HG03558 (cell line): Measurements from ENCODE around the gene ZNF804A.
"Not testable (repeated sequence)": the region's sequence is repeated elsewhere in the genome, so short reads cannot be mapped to it uniquely, and the experiment has no call there.

Experiments used
- ATAC-seq: cut with Tn5 transposase; IDR thresholded peaks from one replicate; pipeline ENCODE4 v1.9.1; 2021; ENCODE audit warnings: moderate number of reproducible peaks; ENCODE audit not compliant: unreplicated experiment; ENCODE audit errors: extremely low read depth

Gene ZNF804A

GRCh38 chr2:184793176-184793575, 194.8 kb downstream of the ZNF804A start:
- ATAC-seq, result no peak

DNA sequence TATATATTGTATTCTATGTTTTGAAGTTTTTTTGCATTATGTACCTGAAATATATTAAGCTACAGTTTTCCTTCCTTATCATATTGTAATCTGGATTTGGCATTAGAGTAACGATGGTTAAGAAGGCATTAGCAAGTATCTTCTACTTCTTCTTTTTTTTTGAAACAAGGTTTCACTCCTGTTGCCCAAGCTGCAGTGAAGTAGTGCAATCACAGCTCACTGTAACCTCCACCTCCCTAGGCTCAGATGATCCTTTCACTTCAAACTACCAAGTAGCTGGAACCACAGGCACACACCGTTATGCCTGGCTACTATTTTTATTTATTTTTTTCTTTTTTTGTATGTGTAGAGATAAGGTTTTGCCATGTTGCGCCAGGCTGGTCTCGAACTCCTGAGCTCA, 201.1 kb downstream of the ZNF804A start:
- ATAC-seq, result no peak

- ATAC-seq, result no peak
Observed at GRCh38 chr2:184814421-184814820, 216.1 kb downstream of the ZNF804A start.

- ATAC-seq, result no peak
Observed at GRCh38 chr2:184815824-184816223, 217.5 kb downstream of the ZNF804A start.

DNA sequence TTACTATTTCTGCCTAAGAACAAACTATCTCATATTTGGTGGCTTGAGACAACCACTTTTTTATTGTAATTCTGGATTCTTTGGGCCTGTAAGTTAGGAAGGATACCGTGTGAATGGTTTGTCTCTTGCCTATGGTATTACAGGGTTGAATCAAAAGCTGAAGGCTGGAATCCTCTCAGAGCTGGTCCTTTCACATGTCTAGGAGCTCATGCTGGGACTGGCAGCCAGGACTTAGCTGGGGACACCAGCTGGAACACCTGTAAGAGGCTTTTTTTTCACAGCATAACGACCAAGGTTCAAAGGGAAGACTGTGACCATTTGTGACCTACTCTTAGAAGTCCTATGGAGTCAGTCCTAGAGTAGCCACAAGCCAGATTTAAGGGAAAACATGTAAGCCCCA, 226.3 kb downstream of the ZNF804A start:
- no peak for ATAC-seq

- ATAC-seq, result no peak
Observed at GRCh38 chr2:184830531-184830930, 232.2 kb downstream of the ZNF804A start.

DNA sequence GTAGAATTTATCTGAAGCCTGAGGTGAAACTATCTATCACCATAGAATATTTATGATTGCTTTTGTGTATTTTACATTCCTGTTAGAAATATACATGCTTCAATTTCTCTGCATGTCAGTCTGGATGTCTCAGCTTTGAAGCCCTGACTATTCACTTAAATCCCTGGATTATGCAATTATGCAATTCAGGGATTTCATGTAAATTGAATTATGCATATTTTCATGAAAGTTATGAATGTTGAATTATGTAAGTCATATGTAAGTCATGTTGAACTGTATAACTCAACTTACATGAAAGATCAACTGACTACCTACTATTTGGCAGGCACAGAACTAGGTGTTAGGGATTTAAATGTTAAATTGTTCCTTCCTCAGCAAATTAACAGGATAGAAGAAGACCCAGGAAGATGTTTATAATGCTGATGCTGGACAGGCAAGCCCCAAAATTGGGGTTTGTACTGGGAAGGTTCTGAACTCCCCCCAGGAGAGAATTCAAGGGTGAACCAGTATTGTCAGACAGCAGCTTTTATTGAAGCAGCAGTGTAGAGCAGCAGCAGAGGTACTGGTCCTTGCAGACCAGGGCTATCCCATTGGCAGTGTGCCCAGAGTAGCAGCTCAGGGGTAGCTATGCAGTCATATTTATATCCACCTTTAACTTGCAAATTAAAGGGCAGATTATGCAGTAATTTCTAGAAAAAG, 236.5 kb downstream of the ZNF804A start:
- ATAC-seq, result no peak

DNA sequence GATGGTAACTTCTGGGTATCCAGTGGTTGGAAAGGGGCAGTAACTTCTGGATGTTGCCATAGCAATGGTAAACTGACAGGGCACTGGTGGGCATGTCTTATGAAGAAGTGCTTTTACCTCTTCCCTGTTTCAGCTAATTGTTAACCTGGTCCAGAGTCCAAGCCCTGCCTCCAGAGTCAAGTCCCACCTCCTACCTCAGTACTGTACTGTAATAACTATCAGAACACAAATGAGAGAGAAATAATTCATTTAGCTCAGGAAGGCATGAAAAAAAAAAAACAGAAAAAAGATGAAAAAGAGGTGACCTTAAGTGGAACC, 237.0 kb downstream of the ZNF804A start:
- ATAC-seq, result no peak

GRCh38 chr2:184847331-184847730, 249.0 kb downstream of the ZNF804A start:
- no peak for ATAC-seq

GRCh38 chr2:184849516-184849915, 251.2 kb downstream of the ZNF804A start:
- no peak for ATAC-seq

GRCh38 chr2:184851576-184851975, 253.2 kb downstream of the ZNF804A start:
- ATAC-seq, result no peak

- ATAC-seq, result no peak
Observed at GRCh38 chr2:184859187-184859586, 260.9 kb downstream of the ZNF804A start.

GRCh38 chr2:184860744-184861143, 262.4 kb downstream of the ZNF804A start:
- ATAC-seq, result no peak

DNA sequence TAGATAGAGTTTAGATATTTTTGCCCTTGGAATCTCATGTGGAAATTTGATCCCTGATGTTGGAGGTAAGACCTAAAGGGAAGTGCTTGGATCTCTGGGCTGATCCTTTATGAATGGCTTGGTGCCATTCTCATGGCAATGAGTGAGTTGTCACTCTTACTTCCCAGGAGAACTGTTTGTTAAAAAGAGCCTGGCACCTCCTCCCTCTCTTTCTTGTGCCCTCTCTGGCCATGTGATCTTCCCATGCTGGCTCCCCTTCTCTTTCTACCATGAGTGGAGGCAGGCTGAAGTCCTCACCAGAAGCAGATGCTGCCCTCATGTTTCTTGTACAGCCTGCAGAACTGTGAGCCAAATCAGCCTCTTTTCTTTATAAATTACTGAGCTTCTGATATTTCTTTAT, 276.9 kb downstream of the ZNF804A start:
- no peak for ATAC-seq

GRCh38 chr2:184875911-184876310, 277.6 kb downstream of the ZNF804A start:
- ATAC-seq, result no peak

- no peak for ATAC-seq
Observed at GRCh38 chr2:184877909-184878308, 279.6 kb downstream of the ZNF804A start.

- no peak for ATAC-seq
Observed at GRCh38 chr2:184879671-184880070, 281.3 kb downstream of the ZNF804A start.

- not testable (repeated sequence) for ATAC-seq
Observed at GRCh38 chr2:184886585-184886984, 288.3 kb downstream of the ZNF804A start.

DNA sequence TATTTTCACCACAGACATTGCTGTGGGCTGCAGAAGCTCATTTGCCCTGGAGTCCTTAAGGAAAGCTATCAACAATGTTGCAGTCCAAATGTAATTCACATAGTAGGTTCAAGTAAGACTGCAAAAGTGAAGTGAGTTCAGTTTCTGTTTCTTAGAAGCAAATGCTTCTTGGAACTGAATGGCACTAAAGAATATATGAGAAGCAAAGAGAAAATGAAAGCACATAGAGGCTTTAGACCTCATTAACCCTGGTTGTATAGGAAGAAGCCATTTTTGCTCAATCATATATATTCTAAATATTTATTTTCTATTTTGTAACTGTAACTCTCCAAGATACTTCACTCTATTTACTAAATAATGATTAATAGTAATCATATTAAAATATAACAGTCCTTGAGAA, 292.0 kb downstream of the ZNF804A start:
- ATAC-seq, result no peak

- ATAC-seq, result no peak
Observed at GRCh38 chr2:184904991-184905390, 306.7 kb downstream of the ZNF804A start.

DNA sequence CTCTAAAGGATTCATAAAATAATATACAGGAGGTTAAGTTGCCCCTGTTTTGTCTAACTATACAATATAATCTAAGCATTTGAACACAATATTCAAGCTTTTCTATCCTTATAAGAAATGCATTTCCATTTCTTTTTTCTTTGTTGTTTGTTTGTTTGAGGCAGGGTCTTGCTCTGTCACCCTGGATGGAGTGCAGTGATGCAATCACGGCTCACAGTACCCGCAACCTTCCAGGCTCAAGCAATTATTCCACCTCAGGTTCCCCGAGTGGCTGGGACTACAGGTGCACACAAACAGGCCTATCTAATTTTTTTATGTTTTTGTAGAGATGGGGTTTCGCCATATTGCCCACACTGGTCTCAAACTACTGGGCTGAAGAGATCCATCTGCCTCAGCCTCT, 307.8 kb downstream of the ZNF804A start:
- ATAC-seq, result no peak

DNA sequence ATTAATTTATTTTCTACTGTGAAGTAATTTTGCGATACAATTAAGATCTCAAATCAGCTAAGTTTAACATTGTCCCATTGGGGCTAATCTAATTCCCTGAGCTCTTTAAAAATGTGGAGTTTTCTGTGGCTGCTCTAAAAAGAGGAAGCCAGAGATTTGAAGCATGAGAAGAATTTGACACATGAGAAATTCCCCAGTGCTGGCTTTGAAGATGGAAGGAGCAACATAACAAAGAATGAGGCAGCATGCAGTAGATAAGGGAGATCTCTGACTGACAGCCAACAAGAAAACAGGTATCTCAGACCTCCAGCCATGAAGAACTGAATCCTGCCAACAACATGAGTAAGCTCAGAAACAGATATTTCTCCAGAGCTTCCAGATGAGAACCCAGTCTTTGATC, 308.4 kb downstream of the ZNF804A start:
- no peak for ATAC-seq

GRCh38 chr2:184908966-184909365, 310.6 kb downstream of the ZNF804A start:
- no peak for ATAC-seq
